Chondrocyte (in vitro differentiated cells): ENCODE data around the gene TMEM144. TPM values are rescaled to one million over a fixed set of nuclear protein-coding genes. Genes with fewer than 3 reads are reported as not detected.
"Not testable (repeated sequence)": the region's sequence is repeated elsewhere in the genome, so short reads cannot be mapped to it uniquely, and the experiment has no call there.

Experiments
- DNase-seq: peaks from one replicate; pipeline ENCODE4 v3.0.0; 2021; ENCODE audit warnings: mixed read lengths, low spot score
- H3K27ac Mint-ChIP-seq: one replicate; pipeline ENCODE4 v1.8.0; 2021; ENCODE audit warnings: mild to moderate bottlenecking, moderate library complexity, mixed read lengths; ENCODE audit not compliant: unreplicated experiment
- H3K27me3 Mint-ChIP-seq: 2 replicates; pipeline ENCODE4 v1.8.0; 2021; ENCODE audit warnings: low read depth, mixed read lengths
- H3K36me3 Mint-ChIP-seq: 2 replicates; pipeline ENCODE4 v1.8.0; 2021; ENCODE audit warnings: low read depth, mixed read lengths
- H3K4me1 Mint-ChIP-seq: 2 replicates; pipeline ENCODE4 v1.8.0; 2021; ENCODE audit warnings: low read depth, mild to moderate bottlenecking, mixed read lengths
- H3K4me3 Mint-ChIP-seq: one replicate; pipeline ENCODE4 v1.8.0; 2021; ENCODE audit warnings: mild to moderate bottlenecking, moderate library complexity, mixed read lengths; ENCODE audit not compliant: unreplicated experiment
- H3K9me3 Mint-ChIP-seq: 2 replicates; pipeline ENCODE4 v1.8.0; 2021; ENCODE audit warnings: low read depth, mixed read lengths
- total RNA-seq: library from RNA; stranded (reverse); gene quantifications from 3 replicates; pipeline ENCODE4 v1.2.1, GENCODE V29; 2021
- TF ChIP-seq, protein P1 (sequence below): fragments of 200-600 bp; sonication (generic); IDR thresholded peaks from 2 replicates; pipeline ENCODE4 v1.5.0; 2021; ENCODE audit warnings: antibody characterized with exemption, mild to moderate bottlenecking, moderate library complexity

TMEM144 gene
- total RNA-seq, 1 donor from 2014 or later: 2.6 TPM

DNA sequence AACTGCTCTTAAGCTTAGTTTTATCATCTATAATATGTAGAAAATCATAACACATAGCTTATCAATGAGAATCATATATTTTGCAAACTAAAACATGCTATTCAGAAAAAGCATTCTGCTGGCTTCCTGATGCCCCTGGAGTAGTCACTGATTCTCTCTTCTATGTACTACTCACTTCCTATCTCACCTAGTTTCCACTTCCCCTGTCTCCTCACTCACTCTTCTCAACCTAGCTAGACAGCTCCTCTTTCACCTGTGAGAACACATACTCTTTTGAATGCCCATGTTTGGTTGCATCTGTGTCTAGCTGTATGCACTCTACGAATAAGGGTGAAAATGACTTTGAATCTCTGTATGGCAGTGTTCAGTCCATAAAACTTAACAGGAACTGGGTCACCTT is 9.3 kb downstream of the TMEM144 start:
- Mint-ChIP-seq H3K4me1 (no peaks in the 10 kb centered on the region), H3K27me3 (no peaks in the 10 kb centered on the region), H3K4me3 (no peak overlapping the region), H3K9me3 (no peaks in the 10 kb centered on the region), H3K36me3 (peaks cover 9% of the 10 kb centered on the region), H3K27ac (no peak overlapping the region)
- DNase-seq: no peak
- TF ChIP-seq, protein P1, sequence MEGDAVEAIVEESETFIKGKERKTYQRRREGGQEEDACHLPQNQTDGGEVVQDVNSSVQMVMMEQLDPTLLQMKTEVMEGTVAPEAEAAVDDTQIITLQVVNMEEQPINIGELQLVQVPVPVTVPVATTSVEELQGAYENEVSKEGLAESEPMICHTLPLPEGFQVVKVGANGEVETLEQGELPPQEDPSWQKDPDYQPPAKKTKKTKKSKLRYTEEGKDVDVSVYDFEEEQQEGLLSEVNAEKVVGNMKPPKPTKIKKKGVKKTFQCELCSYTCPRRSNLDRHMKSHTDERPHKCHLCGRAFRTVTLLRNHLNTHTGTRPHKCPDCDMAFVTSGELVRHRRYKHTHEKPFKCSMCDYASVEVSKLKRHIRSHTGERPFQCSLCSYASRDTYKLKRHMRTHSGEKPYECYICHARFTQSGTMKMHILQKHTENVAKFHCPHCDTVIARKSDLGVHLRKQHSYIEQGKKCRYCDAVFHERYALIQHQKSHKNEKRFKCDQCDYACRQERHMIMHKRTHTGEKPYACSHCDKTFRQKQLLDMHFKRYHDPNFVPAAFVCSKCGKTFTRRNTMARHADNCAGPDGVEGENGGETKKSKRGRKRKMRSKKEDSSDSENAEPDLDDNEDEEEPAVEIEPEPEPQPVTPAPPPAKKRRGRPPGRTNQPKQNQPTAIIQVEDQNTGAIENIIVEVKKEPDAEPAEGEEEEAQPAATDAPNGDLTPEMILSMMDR: no peak

DNA sequence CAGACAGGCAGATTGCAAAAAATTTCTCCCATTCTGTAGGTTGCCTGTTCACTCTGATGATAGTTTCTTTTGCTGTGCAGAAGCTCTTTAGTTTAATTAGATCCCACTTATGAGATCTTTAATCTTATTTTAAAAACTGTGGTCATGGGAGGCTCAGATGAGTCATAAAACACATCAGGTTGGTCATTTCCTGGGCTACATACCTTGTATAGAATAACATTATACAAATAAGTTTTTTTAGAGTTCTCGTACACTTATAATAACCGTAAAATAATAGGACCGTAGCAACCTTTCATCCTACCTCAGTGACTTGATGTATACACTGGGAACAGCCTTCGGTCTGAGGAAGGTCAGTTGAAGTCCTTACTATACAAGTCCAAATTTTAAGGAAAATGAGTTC is 14.0 kb downstream of the TMEM144 start:
- not testable (repeated sequence) for H3K4me1 Mint-ChIP-seq, H3K27ac Mint-ChIP-seq, DNase-seq, H3K4me3 Mint-ChIP-seq, H3K9me3 Mint-ChIP-seq, H3K27me3 Mint-ChIP-seq, H3K36me3 Mint-ChIP-seq

DNA sequence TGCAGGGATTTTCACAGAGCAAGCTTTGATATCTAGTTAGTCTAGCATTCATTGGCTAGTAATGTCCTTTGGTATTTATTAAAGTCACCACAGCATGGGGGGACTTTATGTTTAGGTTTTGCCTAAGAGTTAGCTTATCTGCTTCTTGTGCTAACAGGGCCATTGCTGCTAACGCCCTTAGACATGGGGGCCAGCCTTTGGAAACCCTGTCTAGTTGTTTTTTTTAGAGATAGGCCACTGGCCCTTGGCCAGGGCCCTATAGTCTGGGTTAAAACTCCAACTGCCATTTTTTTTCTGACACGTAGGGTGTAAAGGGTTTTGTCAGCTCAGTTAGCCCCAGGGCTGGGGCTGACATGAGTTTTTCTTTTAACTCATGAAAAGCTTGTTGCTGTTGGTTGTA is 14.7 kb downstream of the TMEM144 start:
- H3K27ac Mint-ChIP-seq, H3K9me3 Mint-ChIP-seq, H3K4me1 Mint-ChIP-seq, H3K36me3 Mint-ChIP-seq, H3K4me3 Mint-ChIP-seq, DNase-seq, H3K27me3 Mint-ChIP-seq: not testable (repeated sequence)

DNA sequence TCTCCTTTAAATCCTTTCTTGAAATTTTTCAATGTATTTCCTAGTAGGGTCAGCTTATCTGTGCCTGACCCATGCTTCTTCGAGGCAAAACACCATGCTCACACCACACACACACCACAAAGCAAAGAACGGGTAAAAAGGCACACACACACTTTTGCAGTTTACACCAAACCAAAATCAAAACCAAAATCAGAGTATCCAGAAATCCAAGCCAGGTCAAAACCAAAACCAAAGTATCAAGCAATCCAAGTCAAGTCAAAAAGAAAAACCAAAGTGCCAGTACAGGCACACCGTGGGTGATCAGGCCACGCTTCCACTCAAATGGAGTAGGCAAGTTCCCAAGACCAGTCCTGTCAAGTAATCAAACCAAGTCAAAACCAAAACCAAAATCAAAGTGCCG is 17.6 kb downstream of the TMEM144 start:
- H3K36me3 Mint-ChIP-seq, H3K9me3 Mint-ChIP-seq, H3K4me1 Mint-ChIP-seq, DNase-seq, H3K4me3 Mint-ChIP-seq, H3K27me3 Mint-ChIP-seq, H3K27ac Mint-ChIP-seq: not testable (repeated sequence)

DNA sequence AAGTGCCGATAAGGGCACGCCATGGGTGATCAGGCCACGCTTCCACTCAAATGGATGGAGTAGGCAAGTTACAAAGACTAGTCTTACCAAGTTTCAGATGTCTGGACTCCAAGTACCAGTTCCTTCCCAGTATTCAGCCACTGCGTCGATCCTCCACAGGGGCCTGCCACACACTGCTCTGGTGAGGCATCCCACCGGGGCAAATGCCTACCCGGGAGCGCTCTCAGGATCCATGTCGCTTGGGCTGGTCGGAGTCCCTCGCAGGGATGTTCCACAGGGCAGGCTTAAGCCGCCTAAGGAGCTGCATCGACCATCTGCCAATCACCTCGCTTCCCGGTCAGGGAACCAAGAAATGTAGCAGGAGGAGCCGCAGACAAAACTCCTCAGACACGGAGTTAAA is 18.1 kb downstream of the TMEM144 start:
- H3K36me3 Mint-ChIP-seq, DNase-seq, H3K27ac Mint-ChIP-seq, H3K4me3 Mint-ChIP-seq, H3K27me3 Mint-ChIP-seq, H3K4me1 Mint-ChIP-seq, H3K9me3 Mint-ChIP-seq: not testable (repeated sequence)

DNA sequence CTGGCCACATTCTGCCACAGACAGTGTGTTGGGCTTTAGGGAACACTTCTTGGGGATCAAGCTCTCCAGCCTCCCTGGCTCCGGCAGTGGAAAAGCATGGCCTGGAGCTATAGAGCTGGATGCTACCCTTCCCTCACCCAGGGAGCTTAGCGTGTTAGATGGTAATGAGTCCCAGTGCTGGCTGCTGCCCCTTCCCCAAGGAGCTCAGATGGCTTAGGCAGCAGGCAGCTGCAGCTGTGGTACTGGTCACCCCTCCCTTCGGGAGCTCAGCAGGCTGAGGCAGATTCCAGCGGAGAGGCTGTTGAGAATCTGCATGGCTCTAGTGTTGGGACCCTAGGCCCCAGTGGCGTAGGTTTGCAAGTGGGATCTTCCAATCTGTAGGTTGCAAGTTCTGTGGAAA is 19.5 kb downstream of the TMEM144 start:
- TF ChIP-seq, protein P1: no peak
- no peaks in the 10 kb centered on the region for H3K27me3 Mint-ChIP-seq
- H3K36me3 Mint-ChIP-seq: peaks cover 4% of the 10 kb centered on the region
- DNase-seq: no peak
- no peak overlapping the region for H3K4me3 Mint-ChIP-seq
- no peaks in the 10 kb centered on the region for H3K9me3 Mint-ChIP-seq
- peaks cover 4% of the 10 kb centered on the region for H3K4me1 Mint-ChIP-seq
- H3K27ac Mint-ChIP-seq: no peak overlapping the region

DNA sequence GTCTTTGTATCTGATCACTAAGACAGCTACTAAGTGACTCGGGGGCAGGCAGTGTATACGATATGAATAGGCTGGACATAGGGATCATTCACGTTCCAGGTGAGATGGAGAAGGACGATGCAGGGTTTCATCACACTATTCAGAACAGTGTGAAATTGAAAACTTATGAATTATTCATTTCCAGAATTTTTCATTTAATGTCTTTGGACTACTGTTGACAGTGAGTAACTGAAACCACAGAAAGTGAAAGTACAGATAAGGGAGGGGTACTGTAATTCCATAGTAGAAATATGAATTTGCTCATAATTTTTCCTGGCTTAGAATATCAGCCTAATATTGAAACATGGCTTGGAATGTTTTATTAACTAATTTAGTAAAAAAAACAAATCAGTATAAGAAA is 24.4 kb downstream of the TMEM144 start:
- Mint-ChIP-seq H3K27ac (no peak overlapping the region), H3K4me1 (peaks cover 4% of the 10 kb centered on the region), H3K36me3 (peaks cover 2% of the 10 kb centered on the region), H3K4me3 (no peak overlapping the region), H3K27me3 (no peaks in the 10 kb centered on the region), H3K9me3 (no peaks in the 10 kb centered on the region)
- TF ChIP-seq, protein P1: no peak
- no peak for DNase-seq
